ENCODE measurements around the gene ZNF165. TPM values are rescaled to one million over a fixed set of nuclear protein-coding genes. Genes with fewer than 3 reads are reported as not detected.

Gene ZNF165
- polyA plus RNA-seq, 1 of the 3 experiments (the other 2 are of a cell fraction): 0.25 TPM

DNA sequence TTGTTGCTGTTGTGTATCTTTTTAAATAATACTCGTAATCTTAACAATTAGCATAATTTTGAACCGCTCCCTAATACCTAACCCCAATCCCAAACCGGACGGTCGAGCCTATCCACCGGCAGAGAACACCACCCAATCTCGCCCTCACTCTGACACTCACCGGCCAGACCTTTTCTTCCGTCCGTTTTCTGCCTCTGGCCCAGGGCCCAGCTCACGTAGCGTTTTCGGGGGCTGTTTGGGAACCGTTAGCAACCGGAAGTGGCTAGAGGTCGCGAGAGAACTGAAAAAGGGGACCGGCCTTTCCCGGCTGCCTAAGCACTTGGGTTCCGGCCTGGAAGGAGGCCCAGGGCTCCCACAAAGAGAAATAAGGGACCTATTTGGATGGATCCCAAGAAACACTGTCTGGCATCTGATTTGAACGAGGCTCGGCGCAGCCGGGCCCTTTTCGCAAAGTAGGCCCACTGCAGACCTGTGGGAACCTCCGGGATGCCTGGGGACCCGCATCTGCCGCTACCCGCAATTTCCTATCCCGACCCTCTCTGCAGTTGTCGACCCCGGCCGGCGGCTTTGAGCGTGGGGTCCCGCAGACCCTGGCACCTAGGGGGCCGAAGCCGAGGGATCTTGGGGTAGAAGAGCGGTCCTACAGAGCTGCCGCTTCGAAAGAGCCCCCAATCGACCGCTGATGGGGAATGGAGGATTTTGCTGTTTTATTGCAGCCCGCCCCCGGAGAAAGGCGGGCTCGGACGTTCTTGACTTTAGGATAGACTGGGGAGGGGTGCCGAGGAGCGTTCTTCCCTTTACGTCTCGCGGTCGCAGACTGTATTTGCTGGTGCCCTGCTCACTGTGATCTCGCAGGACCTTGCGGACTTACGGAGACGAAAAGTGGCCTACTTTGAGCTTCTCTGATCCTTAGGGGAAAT, 56.5 kb downstream of the ZNF165 start:
- Histone ChIP-seq H3K4me3 (ENCODE audit: low read depth in 2 of 2, low read length in 1 of 2) (peak overlapping the region; percentile 86 to 90), H3K79me2 (ENCODE audit: insufficient read depth) (peaks cover 52% of the 10 kb centered on the region), H3F3A (replicated peaks; ENCODE audit: insufficient read depth) (peaks cover 8% of the 10 kb centered on the region), H3K4me1 (ENCODE audit: control insufficient read depth in 1 of 2, insufficient read depth in 2 of 2, low read depth in 1 of 2, low read length in 1 of 2) (peaks cover 0 to 17% of the 10 kb centered on the region in 2 experiments; a peak in 3 of 4 replicates), H3K27ac (ENCODE audit: low read depth in 2 of 2, low read length in 1 of 2) (peak overlapping the region; percentile 88 to 97), H3K27me3 (ENCODE audit: insufficient read depth) (no peaks in the 10 kb centered on the region), H3K9ac (peak overlapping the region; percentile 95), H3K4me2 (peak overlapping the region; percentile 93), H3K9me2 (no peaks in the 10 kb centered on the region), H3K36me3 (replicated peaks in 1 of 2; ENCODE audit: control insufficient read depth in 1 of 2, insufficient read depth in 2 of 2, low read length in 1 of 2) (peaks cover 3 to 16% of the 10 kb centered on the region in 2 experiments), H2AFZ (ENCODE audit: low read depth) (peak overlapping the region; percentile 99), H3K9me3 (no peaks in the 10 kb centered on the region), H4K20me1 (ENCODE audit: insufficient read depth) (no peaks in the 10 kb centered on the region)
- ChIA-PET POLR2A (interaction anchor here (0.6 to 2.3 kb wide), 10 partner anchors 9 to 262 kb away, joined by 3 to 9 read pairs (median 6); partner anchors contain the start of genes ZKSCAN4 and ZSCAN16), CTCF (interaction anchor here (0.6 to 2.0 kb wide), 4 partner anchors 47 to 219 kb away, joined by 3 to 12 read pairs (median 5); partner anchors contain the start of gene ZKSCAN4)
- WGBS (ENCODE audit: low lambda C conversion rate): under 1% methylated on average over 26 of the region's 58 CpGs
- DNase-seq: peak; percentile 79
- no peak for TF ChIP-seq CTCF (IDR thresholded peaks at IDR 0.05)
- TF ChIP-seq FOXJ3 (CRISPR knock-in tag; IDR thresholded peaks at IDR 0.05): no peak
- peak; percentile 71 for TF ChIP-seq ELF1 (IDR thresholded peaks at IDR 0.05)
- no peak for TF ChIP-seq IRF3 (IDR thresholded peaks at IDR 0.05; ENCODE audit: low read depth, low read length)
- TF ChIP-seq POLR2AphosphoS5 (IDR thresholded peaks at IDR 0.05; ENCODE audit: low read depth, low read length): peak; percentile 93
- peak; percentile 87 for TF ChIP-seq NFIC (IDR thresholded peaks at IDR 0.05; ENCODE audit: borderline replicate concordance)
- TF ChIP-seq GATA2 (CRISPR knock-in tag; IDR thresholded peaks at IDR 0.05): no peak
- no peak; the same call in 1 of the 2 replicates for TF ChIP-seq FOSL2 (IDR thresholded peaks at IDR 0.05; ENCODE audit: borderline replicate concordance, low read depth)
- TF ChIP-seq PBX3 (IDR thresholded peaks at IDR 0.05): no peak
- peak; percentile 51; the same call in 1 of the 2 replicates for TF ChIP-seq YY1 (IDR thresholded peaks at IDR 0.05; ENCODE audit: low read depth)
- peak; percentile 95 for TF ChIP-seq TAF1 (IDR thresholded peaks at IDR 0.05; ENCODE audit: borderline replicate concordance, low read depth, low read length)
- TF ChIP-seq RCOR1 (IDR thresholded peaks at IDR 0.05; ENCODE audit: low read length): peak; percentile 55; the same call in 1 of the 2 replicates
- TF ChIP-seq CHD2 (IDR thresholded peaks at IDR 0.05; ENCODE audit: low read length, partially characterized antibody): peak; percentile 93
- peak; percentile 49; the same call in 1 of the 2 replicates for TF ChIP-seq TCF12 (IDR thresholded peaks at IDR 0.05)
- TF ChIP-seq JUND (IDR thresholded peaks at IDR 0.05): no peak
- peak; percentile 23 for TF ChIP-seq MXI1 (IDR thresholded peaks at IDR 0.05; ENCODE audit: low read depth, low read length)
- peak in 1 of 2 experiments; percentile 50; a peak in 1 of 4 replicates for TF ChIP-seq EP300 (IDR thresholded peaks at IDR 0.05; ENCODE audit: borderline replicate concordance in 1 of 2, low read depth in 1 of 2, low read length in 1 of 2)
- TF ChIP-seq, protein P1, sequence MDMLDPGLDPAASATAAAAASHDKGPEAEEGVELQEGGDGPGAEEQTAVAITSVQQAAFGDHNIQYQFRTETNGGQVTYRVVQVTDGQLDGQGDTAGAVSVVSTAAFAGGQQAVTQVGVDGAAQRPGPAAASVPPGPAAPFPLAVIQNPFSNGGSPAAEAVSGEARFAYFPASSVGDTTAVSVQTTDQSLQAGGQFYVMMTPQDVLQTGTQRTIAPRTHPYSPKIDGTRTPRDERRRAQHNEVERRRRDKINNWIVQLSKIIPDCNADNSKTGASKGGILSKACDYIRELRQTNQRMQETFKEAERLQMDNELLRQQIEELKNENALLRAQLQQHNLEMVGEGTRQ (IDR thresholded peaks at IDR 0.05; ENCODE audit: borderline replicate concordance, low read depth, low read length): no peak
- TF ChIP-seq RFX5 (IDR thresholded peaks at IDR 0.05; ENCODE audit: low read length): 0 out of 2 replicates have a peak, but pooled peaks have one; percentile 15
- no peak for TF ChIP-seq SMC3 (IDR thresholded peaks at IDR 0.05; ENCODE audit: low read depth, low read length)
- peak; percentile 53; the same call in 1 of the 2 replicates for TF ChIP-seq RXRA (IDR thresholded peaks at IDR 0.05; ENCODE audit: borderline replicate concordance, low read depth)
- TF ChIP-seq, protein P2, sequence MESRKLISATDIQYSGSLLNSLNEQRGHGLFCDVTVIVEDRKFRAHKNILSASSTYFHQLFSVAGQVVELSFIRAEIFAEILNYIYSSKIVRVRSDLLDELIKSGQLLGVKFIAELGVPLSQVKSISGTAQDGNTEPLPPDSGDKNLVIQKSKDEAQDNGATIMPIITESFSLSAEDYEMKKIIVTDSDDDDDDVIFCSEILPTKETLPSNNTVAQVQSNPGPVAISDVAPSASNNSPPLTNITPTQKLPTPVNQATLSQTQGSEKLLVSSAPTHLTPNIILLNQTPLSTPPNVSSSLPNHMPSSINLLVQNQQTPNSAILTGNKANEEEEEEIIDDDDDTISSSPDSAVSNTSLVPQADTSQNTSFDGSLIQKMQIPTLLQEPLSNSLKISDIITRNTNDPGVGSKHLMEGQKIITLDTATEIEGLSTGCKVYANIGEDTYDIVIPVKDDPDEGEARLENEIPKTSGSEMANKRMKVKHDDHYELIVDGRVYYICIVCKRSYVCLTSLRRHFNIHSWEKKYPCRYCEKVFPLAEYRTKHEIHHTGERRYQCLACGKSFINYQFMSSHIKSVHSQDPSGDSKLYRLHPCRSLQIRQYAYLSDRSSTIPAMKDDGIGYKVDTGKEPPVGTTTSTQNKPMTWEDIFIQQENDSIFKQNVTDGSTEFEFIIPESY (IDR thresholded peaks at IDR 0.05; ENCODE audit: borderline replicate concordance, low read depth): peak; percentile 83
- peak; percentile 58; the same call in 1 of the 2 replicates for TF ChIP-seq FOXM1 (IDR thresholded peaks at IDR 0.05; ENCODE audit: low read depth)
- peak; percentile 92 for TF ChIP-seq GABPA (IDR thresholded peaks at IDR 0.05; ENCODE audit: low read depth)
- TF ChIP-seq, protein P3, sequence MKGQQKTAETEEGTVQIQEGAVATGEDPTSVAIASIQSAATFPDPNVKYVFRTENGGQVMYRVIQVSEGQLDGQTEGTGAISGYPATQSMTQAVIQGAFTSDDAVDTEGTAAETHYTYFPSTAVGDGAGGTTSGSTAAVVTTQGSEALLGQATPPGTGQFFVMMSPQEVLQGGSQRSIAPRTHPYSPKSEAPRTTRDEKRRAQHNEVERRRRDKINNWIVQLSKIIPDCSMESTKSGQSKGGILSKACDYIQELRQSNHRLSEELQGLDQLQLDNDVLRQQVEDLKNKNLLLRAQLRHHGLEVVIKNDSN (IDR thresholded peaks at IDR 0.05; ENCODE audit: borderline replicate concordance, low read depth): no peak
